ENCODE results near the gene P4HA2. TPM values are rescaled to one million over a fixed set of nuclear protein-coding genes. Genes with fewer than 3 reads are reported as not detected.

The P4HA2 gene
- total RNA-seq, 2 experiments from 2014 or later, result 8.3 to 19.4 TPM

- no peaks in the 10 kb centered on the region for H3K36me3 Mint-ChIP-seq
Observed at GRCh38 chr5:132268769-132269551, 41.3 kb upstream of the P4HA2 start.

DNA sequence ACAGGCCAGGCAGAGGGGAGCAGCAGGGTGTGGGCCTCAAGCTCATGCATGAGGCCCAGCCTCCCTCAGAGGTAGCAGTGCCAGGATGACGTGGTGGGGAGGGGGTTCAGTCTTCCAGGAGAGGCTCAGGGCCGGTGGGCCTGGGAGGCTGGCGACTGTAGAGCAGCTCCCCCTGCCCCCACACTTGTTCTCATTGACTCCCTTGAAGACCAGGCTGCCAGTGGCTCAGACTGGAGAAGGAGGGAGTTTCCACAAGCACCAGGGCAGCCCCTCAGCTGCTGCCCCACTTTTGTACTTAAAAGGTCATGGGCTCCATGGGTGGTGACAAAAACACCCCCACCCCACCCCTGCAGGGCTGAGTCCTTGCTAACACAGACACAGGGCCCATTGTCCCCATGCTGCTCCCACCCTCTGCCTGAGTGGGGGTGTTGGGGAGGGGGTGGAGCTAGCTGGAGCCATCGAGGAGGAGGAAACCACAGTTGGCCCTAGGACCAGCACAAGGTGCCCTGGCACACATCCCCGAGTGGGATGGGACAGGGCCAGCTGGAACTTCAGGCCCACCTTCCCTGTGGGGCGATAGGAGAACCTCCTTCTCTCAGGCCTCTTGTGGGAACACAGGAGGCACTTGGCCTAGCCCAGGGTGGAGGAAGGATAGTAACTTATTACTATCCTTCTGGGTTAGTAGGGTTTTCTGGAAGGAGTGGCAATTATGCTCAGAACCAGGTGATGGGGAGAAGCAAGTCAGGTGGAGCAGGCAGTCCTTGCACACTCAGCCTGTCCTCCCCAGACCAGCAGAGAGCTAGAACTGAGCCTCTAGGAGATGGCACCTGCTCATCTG lies 40.5 kb upstream of the P4HA2 start:
- peaks cover 3% of the 10 kb centered on the region for H3K27me3 Mint-ChIP-seq
- no peak for ATAC-seq
- H3K27ac Mint-ChIP-seq, result no peak overlapping the region
- peaks cover 12% of the 10 kb centered on the region for H3K4me1 Mint-ChIP-seq
- no peak overlapping the region for H3K4me3 Mint-ChIP-seq
- CTCF ChIA-PET, result interaction anchor here (0.6 to 1.7 kb wide), 3 partner anchors 26 to 30 kb away, joined by 3 to 4 read pairs (median 4); partner anchors contain the start of gene SLC22A4
- DNase-seq, result peak; percentile 37
- H3K9me3 Mint-ChIP-seq (ENCODE audit: low read depth), result no peaks in the 10 kb centered on the region
- H3K36me3 Mint-ChIP-seq, result no peaks in the 10 kb centered on the region

More at GRCh38 chr5:132268769-132269551, 41.3 kb upstream of the P4HA2 start:
- H3K4me1 Mint-ChIP-seq, result peaks cover 10% of the 10 kb centered on the region
- no peak overlapping the region for H3K4me3 Mint-ChIP-seq
- CTCF ChIA-PET, result interaction anchor here (1.5 to 1.7 kb wide), 2 partner anchors 25 to 31 kb away, joined by 3 to 4 read pairs; no protein-coding TSS in a partner anchor
- DNase-seq (peak; percentile 39), ATAC-seq (no peak)
- no peaks in the 10 kb centered on the region for H3K9me3 Mint-ChIP-seq (ENCODE audit: low read depth)
- H3K27ac Mint-ChIP-seq, result no peak overlapping the region
- H3K27me3 Mint-ChIP-seq, result peaks cover 8% of the 10 kb centered on the region

- H3K4me3 Mint-ChIP-seq, result no peak overlapping the region
- DNase-seq (no peak), ATAC-seq (no peak)
- no peaks in the 10 kb centered on the region for H3K36me3 Mint-ChIP-seq
- CTCF ChIA-PET, result interaction anchor here (1.7 kb wide), 1 partner anchor 29 kb away, joined by 4 read pairs; no protein-coding TSS in a partner anchor
- no peaks in the 10 kb centered on the region for H3K27me3 Mint-ChIP-seq
- H3K9me3 Mint-ChIP-seq (ENCODE audit: low read depth), result no peaks in the 10 kb centered on the region
- peaks cover 12% of the 10 kb centered on the region for H3K4me1 Mint-ChIP-seq
- H3K27ac Mint-ChIP-seq, result no peak overlapping the region
Observed at GRCh38 chr5:132267166-132267739, 39.6 kb upstream of the P4HA2 start.

- Mint-ChIP-seq H3K4me3 (no peak overlapping the region), H3K4me1 (peaks cover 11% of the 10 kb centered on the region), H3K9me3 (ENCODE audit: low read depth) (no peaks in the 10 kb centered on the region), H3K27ac (no peak overlapping the region), H3K36me3 (no peaks in the 10 kb centered on the region), H3K27me3 (no peaks in the 10 kb centered on the region)
- DNase-seq, result peak; percentile 34
- CTCF ChIA-PET, result no interaction called here
- no peak for ATAC-seq
Observed at GRCh38 chr5:132266836-132267160, 39.1 kb upstream of the P4HA2 start.

DNA sequence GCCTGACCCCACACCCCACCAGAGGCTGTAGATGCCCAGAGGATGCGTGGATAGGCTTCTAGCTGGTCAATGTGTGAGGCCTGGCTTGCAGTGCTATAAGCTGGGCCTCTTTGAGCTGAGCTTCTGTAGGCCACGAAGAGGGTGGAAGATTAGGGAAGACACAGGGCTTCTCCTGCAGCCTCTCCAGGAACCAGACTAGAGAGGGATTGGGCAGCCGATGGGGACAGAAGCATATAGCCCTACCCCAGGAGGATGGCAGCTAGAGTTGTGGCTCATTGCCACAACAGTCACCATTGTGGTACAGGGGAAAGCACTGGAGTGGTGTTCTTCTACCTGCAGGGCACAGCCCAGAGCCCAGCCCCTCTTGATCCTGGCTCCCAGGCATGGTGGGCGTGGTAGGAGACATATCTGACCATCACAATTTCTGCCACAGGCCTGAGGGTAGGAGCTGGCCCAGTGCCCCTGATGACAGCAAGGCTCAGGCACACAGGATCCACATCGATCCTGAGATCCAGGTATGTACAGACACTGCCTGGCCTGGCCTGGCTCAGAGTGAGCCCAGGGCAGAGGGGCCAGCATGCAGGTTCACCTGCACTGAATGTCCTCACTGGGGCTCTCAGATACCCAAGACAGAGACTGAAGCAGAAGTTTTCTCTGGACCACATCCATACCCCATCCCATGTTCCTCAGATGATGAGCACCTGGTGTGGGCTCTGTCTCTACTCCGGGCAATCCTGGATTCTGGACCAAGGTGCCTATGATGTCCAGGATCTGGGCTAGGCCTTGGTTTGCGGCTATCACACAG lies 38.6 kb upstream of the P4HA2 start:
- CTCF ChIA-PET, result interaction anchor here (0.7 kb wide), 1 partner anchor 28 kb away, joined by 3 read pairs; no protein-coding TSS in a partner anchor
- Mint-ChIP-seq H3K4me1 (peaks cover 9% of the 10 kb centered on the region), H3K9me3 (ENCODE audit: low read depth) (no peaks in the 10 kb centered on the region), H3K27ac (no peak overlapping the region), H3K27me3 (no peaks in the 10 kb centered on the region), H3K4me3 (no peak overlapping the region), H3K36me3 (no peaks in the 10 kb centered on the region)
- ATAC-seq, result no peak
- DNase-seq, result peak; percentile 32

GRCh38 chr5:132265336-132266030 lies 37.8 kb upstream of the P4HA2 start:
- Mint-ChIP-seq H3K9me3 (ENCODE audit: low read depth) (no peaks in the 10 kb centered on the region), H3K36me3 (no peaks in the 10 kb centered on the region), H3K27me3 (no peaks in the 10 kb centered on the region), H3K4me1 (peaks cover 14% of the 10 kb centered on the region), H3K27ac (no peak overlapping the region), H3K4me3 (no peak overlapping the region)
- DNase-seq (no peak), ATAC-seq (no peak)
- CTCF ChIA-PET, result interaction anchor here (0.7 kb wide), 1 partner anchor 28 kb away, joined by 3 read pairs; no protein-coding TSS in a partner anchor

DNA sequence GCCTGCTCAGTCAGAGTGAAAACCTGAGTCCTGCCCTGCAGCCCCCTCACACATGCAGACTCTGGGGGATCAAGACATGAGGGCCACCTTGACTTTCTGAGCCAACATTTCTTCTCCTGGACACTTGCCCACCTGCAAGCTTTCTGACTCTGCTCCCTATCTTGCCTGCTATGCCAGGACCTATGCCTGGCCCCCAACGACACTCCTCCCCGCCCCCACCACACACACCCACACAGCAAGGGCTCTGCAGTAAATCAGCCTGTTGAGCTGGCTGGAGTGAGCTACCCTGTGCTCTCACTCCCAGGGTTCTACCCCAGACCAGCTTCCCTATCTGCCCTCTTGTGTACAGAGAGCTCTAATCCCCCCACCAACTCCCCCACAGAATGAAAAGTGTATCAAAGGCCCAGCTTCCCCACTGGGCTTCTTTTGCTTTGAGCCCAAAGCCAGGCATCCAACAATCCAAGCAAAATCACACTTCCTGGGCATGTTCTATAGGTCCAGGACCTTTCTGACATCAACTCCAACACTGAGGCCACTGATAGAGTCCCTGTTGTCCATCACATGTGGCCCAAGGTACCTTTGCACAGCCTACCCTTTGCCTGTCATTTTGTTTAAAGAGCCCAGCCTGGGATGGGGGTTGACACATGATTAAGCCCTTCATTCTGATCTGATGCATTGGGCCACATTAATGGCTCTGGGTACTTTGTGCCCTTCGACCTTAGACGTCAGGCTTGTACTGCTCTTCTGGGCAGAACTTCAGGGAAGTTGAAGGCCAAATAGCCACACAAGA lies 37.1 kb upstream of the P4HA2 start:
- Mint-ChIP-seq H3K27me3 (no peaks in the 10 kb centered on the region), H3K4me1 (peaks cover 18% of the 10 kb centered on the region), H3K9me3 (ENCODE audit: low read depth) (no peaks in the 10 kb centered on the region), H3K27ac (no peak overlapping the region), H3K4me3 (no peak overlapping the region), H3K36me3 (no peaks in the 10 kb centered on the region)
- CTCF ChIA-PET, result no interaction called here
- ATAC-seq, result no peak
- DNase-seq, result peak; percentile 37

- Mint-ChIP-seq H3K4me3 (no peak overlapping the region), H3K9me3 (ENCODE audit: low read depth) (no peaks in the 10 kb centered on the region), H3K4me1 (peaks cover 20% of the 10 kb centered on the region), H3K27me3 (no peaks in the 10 kb centered on the region), H3K27ac (no peak overlapping the region), H3K36me3 (no peaks in the 10 kb centered on the region)
- peak; percentile 40 for DNase-seq
- CTCF ChIA-PET, result interaction anchor here (1.1 to 1.9 kb wide), 2 partner anchors 9 to 25 kb away, joined by 3 to 9 read pairs; no protein-coding TSS in a partner anchor
- peak; percentile 24 for ATAC-seq
Observed at GRCh38 chr5:132263548-132264261, 36.1 kb upstream of the P4HA2 start.

DNA sequence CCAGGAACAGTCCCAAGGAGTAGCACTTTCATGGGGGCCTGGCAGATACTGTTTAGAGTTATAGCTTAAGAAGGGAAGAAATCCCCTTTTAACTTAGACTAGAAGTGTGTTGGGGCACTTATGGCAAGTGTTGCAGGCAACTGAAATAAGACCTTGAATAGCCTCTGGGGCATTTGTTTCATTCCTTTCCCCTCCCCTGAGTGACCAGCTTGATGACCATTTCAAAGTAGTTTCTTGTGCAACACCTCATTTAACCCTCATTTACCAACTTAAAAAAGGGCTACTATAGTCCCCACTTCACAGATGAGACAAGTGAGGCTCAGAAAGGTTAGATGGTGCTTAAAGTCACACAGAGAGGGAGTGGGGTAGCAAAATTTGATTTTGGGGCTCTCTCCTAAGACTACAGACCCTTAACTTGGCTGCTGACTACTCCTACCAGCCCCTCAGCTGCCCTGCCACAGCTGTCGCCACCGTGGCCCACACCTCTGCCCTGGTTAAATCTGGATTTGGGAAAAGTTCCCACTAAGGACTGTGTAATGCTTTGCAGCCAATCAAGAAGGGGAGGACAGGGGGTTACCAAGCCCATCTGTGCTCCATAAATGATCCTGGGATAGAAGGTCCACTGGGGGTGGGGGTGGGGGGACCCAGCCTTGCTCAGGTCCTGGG lies 35.4 kb upstream of the P4HA2 start:
- no peaks in the 10 kb centered on the region for H3K9me3 Mint-ChIP-seq (ENCODE audit: low read depth)
- DNase-seq (peak; percentile 33), ATAC-seq (no peak)
- no peak overlapping the region for H3K4me3 Mint-ChIP-seq
- no peaks in the 10 kb centered on the region for H3K27me3 Mint-ChIP-seq
- H3K4me1 Mint-ChIP-seq, result peaks cover 20% of the 10 kb centered on the region
- H3K36me3 Mint-ChIP-seq, result no peaks in the 10 kb centered on the region
- CTCF ChIA-PET, result interaction anchor here (1.1 to 2.6 kb wide), 3 partner anchors 9 to 25 kb away, joined by 3 to 10 read pairs (median 9); no protein-coding TSS in a partner anchor
- no peak overlapping the region for H3K27ac Mint-ChIP-seq

DNA sequence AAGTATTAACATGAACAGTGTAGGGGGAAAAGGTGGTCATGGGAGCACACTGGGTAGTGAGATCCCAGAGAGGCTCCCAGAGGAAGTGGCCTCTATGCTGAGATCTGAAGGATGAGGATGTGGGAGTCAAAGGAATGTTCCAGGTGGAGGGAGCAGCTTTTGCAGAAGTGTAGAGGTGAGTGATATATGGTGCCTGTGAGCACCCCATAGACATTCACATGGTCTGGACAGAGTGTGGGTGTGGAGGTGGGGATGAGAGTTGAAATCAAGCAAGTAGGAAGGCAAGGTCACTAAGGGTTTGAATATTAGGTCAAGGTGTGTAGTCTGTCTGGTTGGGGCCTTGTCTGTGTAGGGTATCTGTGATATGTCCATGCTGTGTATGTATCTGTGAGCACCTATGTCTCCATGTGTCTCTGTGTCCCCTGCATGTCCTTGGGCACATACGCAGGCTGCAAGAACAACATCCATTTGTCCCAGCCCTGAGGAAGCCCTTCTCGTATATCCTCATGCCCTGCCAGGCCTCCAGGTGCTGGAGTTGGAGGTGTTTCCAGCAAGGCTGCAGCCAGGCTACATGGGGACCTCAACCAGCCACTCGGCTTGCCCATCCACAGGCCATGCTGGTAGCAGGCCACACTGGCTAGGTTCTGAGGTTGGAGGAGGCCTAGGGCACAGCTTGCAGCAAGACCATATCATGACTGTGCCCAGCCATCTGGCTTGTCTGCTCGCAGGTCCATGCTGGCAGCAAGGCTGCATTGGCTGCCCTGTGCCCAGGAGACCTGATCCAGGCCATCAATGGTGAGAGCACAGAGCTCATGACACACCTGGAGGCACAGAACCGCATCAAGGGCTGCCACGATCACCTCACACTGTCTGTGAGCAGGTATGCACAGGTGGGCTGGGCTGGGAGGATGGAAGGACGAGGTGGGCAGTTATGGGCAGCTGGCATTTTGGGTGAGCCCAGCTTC lies 34.5 kb upstream of the P4HA2 start:
- no peak for ATAC-seq
- CTCF ChIA-PET, result interaction anchor here (1.0 to 2.6 kb wide), 4 partner anchors 10 to 24 kb away, joined by 3 to 10 read pairs (median 6); no protein-coding TSS in a partner anchor
- DNase-seq, result peak; percentile 36
- H3K36me3 Mint-ChIP-seq, result no peaks in the 10 kb centered on the region
- peaks cover 1% of the 10 kb centered on the region for H3K27me3 Mint-ChIP-seq
- H3K9me3 Mint-ChIP-seq (ENCODE audit: low read depth), result no peaks in the 10 kb centered on the region
- H3K4me3 Mint-ChIP-seq, result no peak overlapping the region
- peaks cover 20% of the 10 kb centered on the region for H3K4me1 Mint-ChIP-seq
- no peak overlapping the region for H3K27ac Mint-ChIP-seq
